ENCODE results near the gene NAV2. TPM values are rescaled to one million over a fixed set of nuclear protein-coding genes. Genes with fewer than 3 reads are reported as not detected.

The NAV2 gene
- total RNA-seq, 4 donors from 2014 or later, result 19.2 to 34.7 (median 25.8) TPM

DNA sequence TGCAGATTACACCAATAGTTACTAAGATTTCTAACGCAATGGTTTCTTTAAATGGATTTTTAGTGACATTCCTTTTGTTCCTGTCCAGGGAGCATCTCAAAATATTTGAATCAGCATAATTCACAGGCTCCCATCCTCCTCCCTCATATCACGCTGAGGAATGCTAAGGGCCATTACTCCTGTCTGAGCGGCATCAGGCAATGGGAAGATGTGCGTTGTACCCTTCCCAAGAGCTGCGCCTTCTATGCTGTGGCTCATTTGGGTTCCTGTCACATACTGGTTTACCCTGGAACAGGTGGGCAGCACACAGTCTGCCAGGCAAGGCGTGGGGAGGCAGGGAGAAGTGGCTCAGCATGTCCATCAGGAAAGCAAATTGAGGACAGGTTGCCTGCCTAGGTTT, 325.8 kb downstream of the NAV2 start:
- TF ChIP-seq POLR2A (IDR thresholded peaks at IDR 0.05), result no peak
- no peak for TF ChIP-seq CTCF (IDR thresholded peaks at IDR 0.05)
- no peak for TF ChIP-seq EP300 (IDR thresholded peaks at IDR 0.05)
- Histone ChIP-seq H3K27ac (no peak overlapping the region), H3K4me3 (no peak overlapping the region), H3K27me3 (no peaks in the 10 kb centered on the region), H3K9me3 (no peaks in the 10 kb centered on the region), H3K4me1 (peaks cover 0 to 25% (median 0%) of the 10 kb centered on the region in 4 donors), H3K36me3 (peaks cover 0 to 40% (median 0%) of the 10 kb centered on the region in 3 donors)
- no peak for DNase-seq (ENCODE audit: low spot score in 2 of 2)
- 78 to 85% methylated on average over 6 of the region's 6 CpGs for WGBS, 2 donors

DNA sequence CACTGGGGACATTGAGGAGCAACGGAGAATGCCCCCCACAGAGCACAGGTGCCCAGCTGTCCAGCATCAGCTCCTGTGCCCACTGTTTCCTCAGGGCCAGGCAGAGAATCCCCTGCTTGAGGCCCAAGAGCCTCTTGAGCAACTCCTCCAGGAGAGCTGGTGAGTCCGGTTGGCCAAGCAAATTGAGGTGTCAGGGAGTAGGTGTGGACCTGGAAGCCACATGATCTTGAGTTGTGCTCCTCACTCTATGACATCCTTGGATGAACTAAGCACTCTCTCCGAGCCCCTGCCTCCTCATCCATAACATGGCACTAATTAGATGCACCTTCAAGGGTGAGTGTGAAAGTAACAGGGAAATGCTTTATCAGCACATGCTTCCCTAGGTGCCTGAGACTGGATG, 326.3 kb downstream of the NAV2 start:
- no peaks in the 10 kb centered on the region for H3K9me3 ChIP-seq
- H3K27me3 ChIP-seq, result no peaks in the 10 kb centered on the region
- 98 to 100% methylated on average over 2 to 3 of the region's 3 CpGs for WGBS, 2 donors
- peaks cover 0 to 43% (median 0%) of the 10 kb centered on the region in 3 donors for H3K36me3 ChIP-seq
- H3K4me3 ChIP-seq, result no peak overlapping the region
- DNase-seq (ENCODE audit: low spot score in 2 of 2), result no peak
- no peak overlapping the region for H3K27ac ChIP-seq
- H3K4me1 ChIP-seq, result peaks cover 0 to 25% (median 0%) of the 10 kb centered on the region in 4 donors
- no peak for TF ChIP-seq EP300 (IDR thresholded peaks at IDR 0.05)
- TF ChIP-seq POLR2A (IDR thresholded peaks at IDR 0.05), result no peak
- TF ChIP-seq CTCF (IDR thresholded peaks at IDR 0.05), result no peak

DNA sequence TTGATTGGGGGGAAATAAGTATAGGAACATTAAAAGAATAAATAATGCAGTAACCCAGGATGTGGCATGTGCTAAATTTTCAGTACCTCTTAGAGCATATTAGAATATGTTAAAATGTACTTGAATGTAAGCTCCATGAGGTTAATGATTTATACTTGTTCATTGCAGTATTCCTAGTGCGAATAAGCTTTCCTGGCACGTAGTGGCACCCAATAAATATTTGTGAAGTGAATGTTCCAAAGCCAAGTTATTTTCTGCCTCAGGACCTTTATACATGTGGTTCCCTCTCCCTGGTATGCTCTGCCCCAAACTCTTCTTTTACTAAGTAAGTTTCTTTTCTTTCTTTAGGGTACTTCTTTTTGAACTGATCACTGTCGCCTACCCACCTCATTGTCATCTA, 328.9 kb downstream of the NAV2 start:
- 84 to 91% methylated on average over 3 of the region's 3 CpGs for WGBS, 2 donors
- no peak for TF ChIP-seq CTCF (IDR thresholded peaks at IDR 0.05)
- Histone ChIP-seq H3K4me3 (no peak overlapping the region), H3K27ac (no peak overlapping the region), H3K4me1 (peaks cover 0 to 9% (median 0%) of the 10 kb centered on the region in 4 donors), H3K36me3 (peaks cover 0 to 54% (median 0%) of the 10 kb centered on the region in 3 donors), H3K9me3 (no peaks in the 10 kb centered on the region), H3K27me3 (no peaks in the 10 kb centered on the region)
- no peak for DNase-seq (ENCODE audit: low spot score in 2 of 2)

GRCh38 chr11:20042045-20042639, 329.5 kb downstream of the NAV2 start:
- no peak for DNase-seq (ENCODE audit: low spot score in 2 of 2)
- Histone ChIP-seq H3K27me3 (no peaks in the 10 kb centered on the region), H3K4me1 (peaks cover 0 to 2% (median 0%) of the 10 kb centered on the region in 4 donors), H3K36me3 (peaks cover 0 to 48% (median 0%) of the 10 kb centered on the region in 3 donors), H3K27ac (no peak overlapping the region), H3K9me3 (no peaks in the 10 kb centered on the region), H3K4me3 (no peak overlapping the region)
- TF ChIP-seq POLR2A (IDR thresholded peaks at IDR 0.05) (no peak), CTCF (IDR thresholded peaks at IDR 0.05) (no peak), EP300 (IDR thresholded peaks at IDR 0.05) (no peak)
- 81 to 82% methylated on average over 5 of the region's 5 CpGs for WGBS, 2 donors

- Histone ChIP-seq H3K36me3 (peaks cover 0 to 55% (median 0%) of the 10 kb centered on the region in 3 donors), H3K27me3 (no peaks in the 10 kb centered on the region), H3K4me3 (no peak overlapping the region), H3K27ac (no peak overlapping the region), H3K4me1 (no peaks in the 10 kb centered on the region), H3K9me3 (no peaks in the 10 kb centered on the region)
- 67 to 75% methylated on average over 11 of the region's 11 CpGs for WGBS, 2 donors
- TF ChIP-seq EP300 (IDR thresholded peaks at IDR 0.05) (no peak), CTCF (IDR thresholded peaks at IDR 0.05) (no peak), POLR2A (IDR thresholded peaks at IDR 0.05) (no peak)
- no peak for DNase-seq (ENCODE audit: low spot score in 2 of 2)
Observed at GRCh38 chr11:20042811-20043341, 330.2 kb downstream of the NAV2 start.
